MM.1S (cell line): ENCODE data around the gene BARX2.

ENCODE experiments used
- DNase-seq: peaks from one replicate; pipeline ENCODE4 v3.0.0-alpha.2; 2015
- H2AFZ ChIP-seq: fragments of 300-600 bp; sonication (generic); 2 replicates; pipeline ENCODE4 v1.6.0; 2016; ENCODE audit warnings: antibody characterized with exemption, low read length
- H3F3A ChIP-seq: fragments of 300-600 bp; sonication (generic); 2 replicates; pipeline ENCODE4 v1.6.1; 2016; ENCODE audit warnings: mild to moderate bottlenecking, antibody characterized with exemption, low read length, moderate library complexity, mixed read lengths; ENCODE audit not compliant: insufficient read depth
- H3K27ac ChIP-seq: fragments of 300-600 bp; sonication (generic); 2 replicates; pipeline ENCODE4 v1.5.1; 2016; ENCODE audit warnings: mild to moderate bottlenecking, low read length
- H3K27me3 ChIP-seq: fragments of 300-600 bp; sonication (generic); replicated peaks from 2 replicates; pipeline ENCODE4 v1.6.0; 2016; ENCODE audit warnings: low read length; ENCODE audit not compliant: insufficient read depth
- H3K36me3 ChIP-seq: fragments of 300-600 bp; sonication (generic); replicated peaks from 2 replicates; pipeline ENCODE4 v1.6.1; 2016; ENCODE audit warnings: mild to moderate bottlenecking, low read length, mixed read lengths; ENCODE audit not compliant: insufficient read depth
- H3K4me1 ChIP-seq: fragments of 300-600 bp; sonication (generic); 2 replicates; pipeline ENCODE4 v1.6.1; 2016; ENCODE audit warnings: low read length, mixed read lengths
- H3K4me2 ChIP-seq: fragments of 300-600 bp; sonication (generic); 2 replicates; pipeline ENCODE4 v1.6.0; 2016; ENCODE audit warnings: low read depth, low read length
- H3K4me3 ChIP-seq: fragments of 300-600 bp; sonication (generic); 2 replicates; pipeline ENCODE4 v1.5.1; 2016; ENCODE audit warnings: low read length, mixed read lengths
- H3K79me2 ChIP-seq: fragments of 300-600 bp; sonication (generic); 2 replicates; pipeline ENCODE4 v1.6.1; 2016; ENCODE audit warnings: mixed run types, low read length, mixed read lengths
- H3K9ac ChIP-seq: fragments of 300-600 bp; sonication (generic); 2 replicates; pipeline ENCODE4 v1.6.1; 2016; ENCODE audit warnings: low read length, mixed read lengths
- H3K9me2 ChIP-seq: fragments of 300-600 bp; sonication (generic); replicated peaks from 2 replicates; pipeline ENCODE4 v1.6.1; 2016; ENCODE audit warnings: mild to moderate bottlenecking, low read length, mixed read lengths; ENCODE audit not compliant: insufficient read depth
- H3K9me3 ChIP-seq: fragments of 300-600 bp; sonication (generic); replicated peaks from 2 replicates; pipeline ENCODE4 v1.6.1; 2016; ENCODE audit warnings: mild to moderate bottlenecking, low read length, mixed read lengths; ENCODE audit not compliant: insufficient read depth
- H4K20me1 ChIP-seq: fragments of 300-600 bp; sonication (generic); 2 replicates; pipeline ENCODE4 v1.6.1; 2016; ENCODE audit warnings: mild to moderate bottlenecking, low read length, moderate library complexity, mixed read lengths; ENCODE audit not compliant: insufficient read depth
- EZH2 ChIP-seq: fragments of 300-600 bp; sonication (generic); optimal IDR thresholded peaks from 2 replicates; pipeline ENCODE3; 2017; ENCODE audit warnings: low read depth, mild to moderate bottlenecking, antibody characterized with exemption, low read length, mixed read lengths
- EZH2phosphoT487 ChIP-seq: fragments of 300-600 bp; sonication (generic); IDR thresholded peaks from 2 replicates; pipeline ENCODE4 v1.6.1; 2018; ENCODE audit warnings: antibody characterized with exemption, low read length
- TF ChIP-seq, protein P1 (sequence below): fragments of 300-600 bp; sonication (generic); IDR thresholded peaks from 2 replicates; pipeline ENCODE4 v1.5.1; 2016; ENCODE audit warnings: antibody characterized with exemption, low read length, mixed read lengths

Gene BARX2

GRCh38 chr11:129408865-129409444, 33.3 kb downstream of the BARX2 start:
- Histone ChIP-seq H3K4me2 (no peak overlapping the region), H3K36me3 (peaks cover 6% of the 10 kb centered on the region; the same call in 1 of the 2 replicates), H3F3A (peaks cover 3% of the 10 kb centered on the region; the same call in 1 of the 2 replicates), H3K4me3 (no peak overlapping the region), H2AFZ (no peak overlapping the region), H3K27me3 (no peaks in the 10 kb centered on the region), H4K20me1 (0 out of 2 replicates have a peak, but pooled peaks cover 3% of the 10 kb centered on the region), H3K9me3 (no peaks in the 10 kb centered on the region), H3K9me2 (no peaks in the 10 kb centered on the region), H3K27ac (no peak overlapping the region), H3K4me1 (peaks cover 6% of the 10 kb centered on the region; the same call in 1 of the 2 replicates), H3K79me2 (peaks cover 100% of the 10 kb centered on the region), H3K9ac (no peak overlapping the region)
- no peak for DNase-seq
- TF ChIP-seq EZH2phosphoT487 (no peak), EZH2 (no peak)
- TF ChIP-seq, protein P1, sequence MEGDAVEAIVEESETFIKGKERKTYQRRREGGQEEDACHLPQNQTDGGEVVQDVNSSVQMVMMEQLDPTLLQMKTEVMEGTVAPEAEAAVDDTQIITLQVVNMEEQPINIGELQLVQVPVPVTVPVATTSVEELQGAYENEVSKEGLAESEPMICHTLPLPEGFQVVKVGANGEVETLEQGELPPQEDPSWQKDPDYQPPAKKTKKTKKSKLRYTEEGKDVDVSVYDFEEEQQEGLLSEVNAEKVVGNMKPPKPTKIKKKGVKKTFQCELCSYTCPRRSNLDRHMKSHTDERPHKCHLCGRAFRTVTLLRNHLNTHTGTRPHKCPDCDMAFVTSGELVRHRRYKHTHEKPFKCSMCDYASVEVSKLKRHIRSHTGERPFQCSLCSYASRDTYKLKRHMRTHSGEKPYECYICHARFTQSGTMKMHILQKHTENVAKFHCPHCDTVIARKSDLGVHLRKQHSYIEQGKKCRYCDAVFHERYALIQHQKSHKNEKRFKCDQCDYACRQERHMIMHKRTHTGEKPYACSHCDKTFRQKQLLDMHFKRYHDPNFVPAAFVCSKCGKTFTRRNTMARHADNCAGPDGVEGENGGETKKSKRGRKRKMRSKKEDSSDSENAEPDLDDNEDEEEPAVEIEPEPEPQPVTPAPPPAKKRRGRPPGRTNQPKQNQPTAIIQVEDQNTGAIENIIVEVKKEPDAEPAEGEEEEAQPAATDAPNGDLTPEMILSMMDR = no peak

DNA sequence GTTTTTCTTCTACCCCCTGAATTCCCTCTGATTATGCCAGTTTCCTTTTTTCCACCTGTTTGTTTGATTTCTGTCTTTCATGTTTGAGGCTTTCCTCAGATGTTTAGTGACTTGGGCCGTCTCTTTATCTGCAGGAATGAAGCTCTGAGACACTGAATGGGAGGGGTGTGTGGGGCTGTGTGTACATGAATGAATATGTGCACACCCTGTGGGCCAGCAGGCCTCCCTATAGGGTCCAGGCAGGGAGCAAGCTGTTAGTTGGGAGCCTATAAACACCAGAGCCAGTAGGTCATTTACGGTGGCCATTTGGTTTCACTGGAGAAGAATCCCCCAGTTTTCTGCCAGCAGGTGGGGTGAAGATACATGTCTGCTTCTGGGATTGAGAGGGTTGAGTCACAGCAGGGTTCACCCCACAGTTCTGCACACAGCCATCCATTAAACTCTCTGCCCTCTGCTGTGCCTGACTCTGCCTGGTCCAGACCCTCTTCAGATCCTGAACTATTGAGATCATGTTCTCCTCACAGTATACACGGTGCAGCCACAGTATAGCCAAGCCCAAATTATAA, 34.8 kb downstream of the BARX2 start:
- H3K4me1 ChIP-seq = peaks cover 10% of the 10 kb centered on the region
- H3K4me3 ChIP-seq = no peak overlapping the region
- peaks cover 6% of the 10 kb centered on the region; the same call in 1 of the 2 replicates for H3K36me3 ChIP-seq
- H3K9ac ChIP-seq = no peak overlapping the region
- H2AFZ ChIP-seq = no peak overlapping the region
- peaks cover 10% of the 10 kb centered on the region; the same call in 1 of the 2 replicates for H3F3A ChIP-seq
- H3K27ac ChIP-seq = no peak overlapping the region
- H3K9me2 ChIP-seq = no peaks in the 10 kb centered on the region
- TF ChIP-seq, protein P1 = no peak
- TF ChIP-seq EZH2phosphoT487 (no peak), EZH2 (no peak)
- H3K9me3 ChIP-seq = no peaks in the 10 kb centered on the region
- no peaks in the 10 kb centered on the region for H4K20me1 ChIP-seq
- H3K4me2 ChIP-seq = no peak overlapping the region
- peaks cover 100% of the 10 kb centered on the region for H3K79me2 ChIP-seq
- DNase-seq = no peak
- H3K27me3 ChIP-seq = no peaks in the 10 kb centered on the region

DNA sequence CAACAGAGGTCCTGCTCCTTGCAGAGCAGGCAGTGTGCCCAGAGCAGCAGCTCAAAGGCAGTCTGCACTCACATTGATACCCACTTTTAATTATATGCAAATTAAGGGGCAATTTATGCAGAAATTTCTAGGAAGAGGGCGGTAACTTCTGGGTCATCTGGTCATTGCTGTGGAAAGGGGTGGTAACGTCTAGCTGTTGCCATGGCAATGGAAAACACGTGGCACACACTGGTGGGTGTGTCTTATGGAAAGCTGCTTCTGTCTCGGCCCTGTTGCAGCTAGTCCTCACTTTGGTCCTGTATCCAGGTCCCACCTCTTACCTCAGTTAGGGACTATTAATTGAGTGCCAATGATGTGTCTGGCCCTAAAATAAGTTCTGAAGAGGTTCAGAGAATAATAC, 36.8 kb downstream of the BARX2 start:
- Histone ChIP-seq H3K9me2 (no peaks in the 10 kb centered on the region), H3K4me2 (no peak overlapping the region), H3F3A (peaks cover 28% of the 10 kb centered on the region), H4K20me1 (no peaks in the 10 kb centered on the region), H3K36me3 (peaks cover 6% of the 10 kb centered on the region; the same call in 1 of the 2 replicates), H3K4me3 (no peak overlapping the region), H3K9ac (no peak overlapping the region), H3K27me3 (no peaks in the 10 kb centered on the region), H3K9me3 (no peaks in the 10 kb centered on the region), H3K4me1 (peaks cover 26% of the 10 kb centered on the region), H3K27ac (no peak overlapping the region), H2AFZ (no peak overlapping the region), H3K79me2 (peaks cover 98% of the 10 kb centered on the region)
- TF ChIP-seq, protein P1 = no peak
- no peak for TF ChIP-seq EZH2phosphoT487
- TF ChIP-seq EZH2 = no peak
- no peak for DNase-seq
